Sigmoid colon (tissue), 4 donors: ENCODE results near the gene COPA.

Experiments
- EP300 ChIP-seq, 4 donors: sonication (generic); formaldehyde crosslinking; IDR thresholded peaks; one replicate each; pipeline ENCODE4 v1.6.1; 2017; ENCODE audit warnings: antibody characterized with exemption in 4 of 4
- POLR2A ChIP-seq, 2 donors: fragments of 450-650 bp; IDR thresholded peaks; one replicate each; pipeline ENCODE4 v1.6.1; 2016; ENCODE audit warnings: antibody characterized with exemption in 2 of 2, mild to moderate bottlenecking in 2 of 2, moderate library complexity in 2 of 2
- POLR2AphosphoS5 ChIP-seq, 4 donors: sonication (generic); formaldehyde crosslinking; IDR thresholded peaks; one replicate each; pipeline ENCODE4 v1.6.1; 2017; ENCODE audit warnings: antibody characterized with exemption in 4 of 4
- TF ChIP-seq, protein P1 (sequence below), 4 experiments: fragments of 450-650 bp in 3 of 4; fragments of 200-600 bp in 1 of 4; IDR thresholded peaks; one replicate each; pipeline ENCODE4 v1.5.1; 2016 to 2019; ENCODE audit warnings: antibody characterized with exemption in 4 of 4, mild to moderate bottlenecking in 3 of 4, moderate library complexity in 2 of 4

GRCh38 chr1:160344936-160345335, 1.9 kb upstream of the COPA start:
- TF ChIP-seq, protein P1, sequence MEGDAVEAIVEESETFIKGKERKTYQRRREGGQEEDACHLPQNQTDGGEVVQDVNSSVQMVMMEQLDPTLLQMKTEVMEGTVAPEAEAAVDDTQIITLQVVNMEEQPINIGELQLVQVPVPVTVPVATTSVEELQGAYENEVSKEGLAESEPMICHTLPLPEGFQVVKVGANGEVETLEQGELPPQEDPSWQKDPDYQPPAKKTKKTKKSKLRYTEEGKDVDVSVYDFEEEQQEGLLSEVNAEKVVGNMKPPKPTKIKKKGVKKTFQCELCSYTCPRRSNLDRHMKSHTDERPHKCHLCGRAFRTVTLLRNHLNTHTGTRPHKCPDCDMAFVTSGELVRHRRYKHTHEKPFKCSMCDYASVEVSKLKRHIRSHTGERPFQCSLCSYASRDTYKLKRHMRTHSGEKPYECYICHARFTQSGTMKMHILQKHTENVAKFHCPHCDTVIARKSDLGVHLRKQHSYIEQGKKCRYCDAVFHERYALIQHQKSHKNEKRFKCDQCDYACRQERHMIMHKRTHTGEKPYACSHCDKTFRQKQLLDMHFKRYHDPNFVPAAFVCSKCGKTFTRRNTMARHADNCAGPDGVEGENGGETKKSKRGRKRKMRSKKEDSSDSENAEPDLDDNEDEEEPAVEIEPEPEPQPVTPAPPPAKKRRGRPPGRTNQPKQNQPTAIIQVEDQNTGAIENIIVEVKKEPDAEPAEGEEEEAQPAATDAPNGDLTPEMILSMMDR (IDR thresholded peaks at IDR 0.05), result no peak
- TF ChIP-seq POLR2AphosphoS5 (IDR thresholded peaks at IDR 0.05) (no peak), POLR2A (IDR thresholded peaks at IDR 0.05) (no peak), EP300 (IDR thresholded peaks at IDR 0.05) (no peak)
